GM23248 (cell line): ENCODE data around the gene DAB1.

Experiments
- EZH2 ChIP-seq: fragments of 200-600 bp; sonication (generic); IDR thresholded peaks from 2 replicates; pipeline ENCODE4 v1.6.1; 2018; ENCODE audit warnings: antibody characterized with exemption, mild to moderate bottlenecking; ENCODE audit not compliant: insufficient read depth, poor library complexity, severe bottlenecking
- EZH2phosphoT487 ChIP-seq: fragments of 200-600 bp; sonication (generic); IDR thresholded peaks from 2 replicates; pipeline ENCODE4 v1.6.1; 2018; ENCODE audit warnings: antibody characterized with exemption, moderate library complexity, mild to moderate bottlenecking, low read depth; ENCODE audit not compliant: insufficient read depth

- no peak for TF ChIP-seq EZH2
- no peak for TF ChIP-seq EZH2phosphoT487
Observed at GRCh38 chr1:57115030-57115614, 308.7 kb downstream of the DAB1 start.
